ENCODE measurements around the gene STEAP1. TPM values are rescaled to one million over a fixed set of nuclear protein-coding genes. Genes with fewer than 3 reads are reported as not detected.

Gene STEAP1
- total RNA-seq, 1 experiment from 2014 or later, result 4.1 TPM

DNA sequence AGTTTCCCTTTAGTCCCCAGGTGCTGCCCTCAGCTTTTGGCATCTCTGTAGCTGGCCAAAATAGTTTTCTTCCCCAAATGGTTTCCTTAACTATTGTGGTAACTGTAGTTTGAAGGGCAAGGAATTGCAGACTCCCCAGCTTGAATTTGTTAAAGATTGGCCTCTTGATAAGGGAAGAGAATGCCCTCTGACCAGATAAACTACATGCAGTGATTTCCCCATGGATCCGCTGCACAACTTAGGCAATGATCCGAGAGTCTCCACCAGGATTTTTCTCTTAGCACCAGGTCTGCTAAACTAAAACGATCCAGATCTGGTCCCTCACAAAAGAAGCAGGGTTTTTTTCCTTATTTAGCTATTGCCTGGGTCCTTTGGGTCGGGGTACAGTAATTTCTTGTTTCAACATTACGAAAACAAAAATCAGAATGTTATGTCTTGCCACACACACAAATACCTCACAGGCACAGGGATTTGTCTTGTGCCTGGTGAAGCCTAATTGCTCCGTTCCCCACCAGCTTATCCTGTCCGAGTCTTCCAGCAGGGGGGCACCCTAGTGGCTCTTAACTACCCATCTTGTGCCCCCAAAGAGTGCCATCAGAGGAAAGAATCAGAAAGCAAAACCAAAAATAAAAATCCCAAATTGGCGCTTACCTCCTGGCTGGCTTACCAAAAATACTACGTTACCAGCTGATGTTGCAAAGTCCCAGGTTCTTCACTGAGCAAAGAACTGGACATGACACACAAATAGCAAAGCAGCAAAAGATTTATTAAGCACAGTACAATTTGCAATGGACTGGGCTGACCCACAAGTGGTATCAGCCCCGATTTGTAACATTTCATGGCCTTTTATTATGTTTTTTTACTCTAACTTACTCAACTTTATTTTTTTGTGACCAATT, 40.9 kb downstream of the STEAP1 start:
- DNase-seq, result no peak
- Histone ChIP-seq H2AK5ac (ENCODE audit: insufficient read length, low read length) (no peak overlapping the region), H3K23me2 (ENCODE audit: insufficient read length, low read depth, low read length, poor library complexity, severe bottlenecking) (no peaks in the 10 kb centered on the region), H4K91ac (ENCODE audit: insufficient read length, low read depth, low read length) (no peak overlapping the region), H3K4me2 (ENCODE audit: insufficient read depth, insufficient read length, low read length) (no peak overlapping the region), H3K79me1 (ENCODE audit: insufficient read depth, low read depth, low read length, poor library complexity, severe bottlenecking) (no peaks in the 10 kb centered on the region), H2BK12ac (ENCODE audit: insufficient read length, low read depth, low read length) (no peak overlapping the region), H3K9ac (ENCODE audit: extremely low read depth, insufficient read length, low read length) (no peak overlapping the region), H4K8ac (replicated peaks; ENCODE audit: insufficient read length, low read depth, low read length) (no peak overlapping the region), H2BK120ac (ENCODE audit: low read depth, low read length, poor library complexity, severe bottlenecking) (no peak overlapping the region), H3K23ac (ENCODE audit: insufficient read length, low read depth, low read length) (no peak overlapping the region), H3K9me3 (ENCODE audit: control insufficient read depth, low read depth, low read length) (peaks cover 24% of the 10 kb centered on the region), H3K14ac (ENCODE audit: insufficient read depth, low read length) (no peak overlapping the region), H3T11ph (ENCODE audit: low read length) (no peak overlapping the region), H3K4ac (ENCODE audit: low read depth, low read length) (no peak overlapping the region), H4K20me1 (ENCODE audit: control insufficient read depth, insufficient read depth, insufficient read length) (no peaks in the 10 kb centered on the region), H2BK15ac (ENCODE audit: low read depth, low read length) (no peak overlapping the region), H2AFZ (ENCODE audit: low read length) (no peak overlapping the region), H3K56ac (ENCODE audit: insufficient read length, low read depth, low read length) (no peak overlapping the region), H3K27me3 (ENCODE audit: insufficient read depth, low read length) (no peaks in the 10 kb centered on the region), H2BK20ac (ENCODE audit: low read depth, low read length, poor library complexity, severe bottlenecking) (no peak overlapping the region), H3K18ac (ENCODE audit: insufficient read length, low read depth, low read length) (no peak overlapping the region), H2BK5ac (ENCODE audit: insufficient read length, low read length) (no peak overlapping the region), H4K5ac (ENCODE audit: insufficient read length, low read depth, low read length) (no peak overlapping the region), H3K4me1 (ENCODE audit: insufficient read depth, low read length) (no peaks in the 10 kb centered on the region), H3K27ac (ENCODE audit: insufficient read length, low read depth, low read length) (no peak overlapping the region), H3K79me2 (ENCODE audit: insufficient read depth, low read length) (no peaks in the 10 kb centered on the region)
- H3K4me1 Mint-ChIP-seq, result no peaks in the 10 kb centered on the region
- H3K36me3 Mint-ChIP-seq (ENCODE audit: insufficient read depth in 1 of 3, low read depth in 3 of 3), result peaks cover 2 to 15% (median 5%) of the 10 kb centered on the region in 3 experiments; a peak in 5 of 7 replicates
- TF ChIP-seq, protein P1, sequence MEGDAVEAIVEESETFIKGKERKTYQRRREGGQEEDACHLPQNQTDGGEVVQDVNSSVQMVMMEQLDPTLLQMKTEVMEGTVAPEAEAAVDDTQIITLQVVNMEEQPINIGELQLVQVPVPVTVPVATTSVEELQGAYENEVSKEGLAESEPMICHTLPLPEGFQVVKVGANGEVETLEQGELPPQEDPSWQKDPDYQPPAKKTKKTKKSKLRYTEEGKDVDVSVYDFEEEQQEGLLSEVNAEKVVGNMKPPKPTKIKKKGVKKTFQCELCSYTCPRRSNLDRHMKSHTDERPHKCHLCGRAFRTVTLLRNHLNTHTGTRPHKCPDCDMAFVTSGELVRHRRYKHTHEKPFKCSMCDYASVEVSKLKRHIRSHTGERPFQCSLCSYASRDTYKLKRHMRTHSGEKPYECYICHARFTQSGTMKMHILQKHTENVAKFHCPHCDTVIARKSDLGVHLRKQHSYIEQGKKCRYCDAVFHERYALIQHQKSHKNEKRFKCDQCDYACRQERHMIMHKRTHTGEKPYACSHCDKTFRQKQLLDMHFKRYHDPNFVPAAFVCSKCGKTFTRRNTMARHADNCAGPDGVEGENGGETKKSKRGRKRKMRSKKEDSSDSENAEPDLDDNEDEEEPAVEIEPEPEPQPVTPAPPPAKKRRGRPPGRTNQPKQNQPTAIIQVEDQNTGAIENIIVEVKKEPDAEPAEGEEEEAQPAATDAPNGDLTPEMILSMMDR (conservative IDR thresholded peaks at IDR 0.05), result no peak
- no CpG with 5 or more reads among the region's 10 CpGs for WGBS (ENCODE audit: extremely low coverage, insufficient read length, low lambda C conversion rate)
- no peak overlapping the region for H3K4me3 Mint-ChIP-seq
- H3K9me3 Mint-ChIP-seq, result peaks cover 24 to 31% of the 10 kb centered on the region in 2 experiments
- no peaks in the 10 kb centered on the region; the same call in none of the 2 replicates for H3K27me3 Mint-ChIP-seq (ENCODE audit: low read depth)
- no peak overlapping the region for H3K27ac Mint-ChIP-seq

All from H9 (cell line).